ENCODE measurements around the gene COA7.

DNA sequence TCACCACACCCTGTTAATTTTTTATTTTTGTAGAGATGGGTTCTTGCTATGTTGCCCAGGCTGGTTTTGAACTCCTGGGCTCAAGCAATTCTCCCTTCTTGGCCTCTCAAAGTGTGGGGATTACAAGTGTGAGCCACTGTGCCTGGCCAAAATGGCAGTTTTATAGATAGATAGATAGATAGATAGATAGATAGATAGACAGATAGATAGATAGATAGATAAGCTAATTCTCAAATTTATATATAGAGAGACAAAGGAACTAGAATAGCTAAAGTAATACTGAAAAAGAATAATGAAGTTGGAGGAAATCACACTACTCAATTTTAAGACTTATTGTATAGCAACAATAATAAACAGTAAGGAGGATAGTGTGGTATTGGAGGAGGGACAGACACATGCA lies 44.1 kb downstream of the COA7 start:
- TF ChIP-seq ZNF274 (IDR thresholded peaks at IDR 0.05; ENCODE audit: low read depth, low read length) (no peak), YY1 (IDR thresholded peaks at IDR 0.05; ENCODE audit: insufficient read depth, insufficient read length) (no peak)
